Duodenal mucosa (tissue), 2 donors: ENCODE results near the gene TPRG1L.

Source experiments
- H3K27ac ChIP-seq: one replicate; pipeline ENCODE4 v1.7.0; 2013; ENCODE audit warnings: low read depth, low read length
- H3K27me3 ChIP-seq, 2 donors: one replicate each; pipeline ENCODE4 v1.7.0; 2013; ENCODE audit warnings: low read length in 2 of 2, control low read depth in 1 of 2; ENCODE audit not compliant: insufficient read depth in 2 of 2, control insufficient read depth in 1 of 2
- H3K36me3 ChIP-seq, 2 donors: one replicate each; pipeline ENCODE4 v1.7.0; 2013; ENCODE audit warnings: low read length in 2 of 2, control low read depth in 1 of 2; ENCODE audit not compliant: insufficient read depth in 2 of 2, control insufficient read depth in 1 of 2
- H3K4me1 ChIP-seq, 2 donors: one replicate each; pipeline ENCODE4 v1.7.0; 2013; ENCODE audit warnings: low read length in 2 of 2, control low read depth in 1 of 2; ENCODE audit not compliant: insufficient read depth in 2 of 2, control insufficient read depth in 1 of 2
- H3K4me3 ChIP-seq, 2 donors: one replicate each; pipeline ENCODE4 v1.7.0; 2013; ENCODE audit warnings: low read length in 2 of 2, low read depth in 1 of 2
- H3K9ac ChIP-seq, 2 donors: one replicate each; pipeline ENCODE4 v1.7.0; 2013; ENCODE audit warnings: low read length in 2 of 2, low read depth in 1 of 2
- H3K9me3 ChIP-seq, 2 donors: one replicate each; pipeline ENCODE4 v1.7.0; 2013; ENCODE audit warnings: low read length in 2 of 2, control low read depth in 1 of 2; ENCODE audit not compliant: control insufficient read depth in 1 of 2

TPRG1L gene

GRCh38 chr1:3608154-3608553 is 16.7 kb upstream of the TPRG1L start:
- Histone ChIP-seq H3K9ac (no peak overlapping the region), H3K9me3 (no peaks in the 10 kb centered on the region), H3K36me3 (no peaks in the 10 kb centered on the region), H3K4me1 (peaks cover 0 to 12% of the 10 kb centered on the region in 2 donors), H3K4me3 (no peak overlapping the region), H3K27ac (no peak overlapping the region), H3K27me3 (peaks cover 14 to 15% of the 10 kb centered on the region in 2 donors)

GRCh38 chr1:3609016-3609768 is 15.6 kb upstream of the TPRG1L start:
- H3K36me3 ChIP-seq = no peaks in the 10 kb centered on the region
- H3K4me3 ChIP-seq = no peak overlapping the region
- H3K27ac ChIP-seq = no peak overlapping the region
- peaks cover 14 to 15% of the 10 kb centered on the region in 2 donors for H3K27me3 ChIP-seq
- peaks cover 0 to 12% of the 10 kb centered on the region in 2 donors for H3K4me1 ChIP-seq
- no peak overlapping the region for H3K9ac ChIP-seq
- H3K9me3 ChIP-seq = no peaks in the 10 kb centered on the region

- Histone ChIP-seq H3K9me3 (no peaks in the 10 kb centered on the region), H3K36me3 (no peaks in the 10 kb centered on the region), H3K4me1 (peaks cover 0 to 12% of the 10 kb centered on the region in 2 donors), H3K9ac (no peak overlapping the region), H3K4me3 (no peak overlapping the region), H3K27ac (no peak overlapping the region), H3K27me3 (peaks cover 14 to 15% of the 10 kb centered on the region in 2 donors)
Observed at GRCh38 chr1:3609769-3610526, 14.9 kb upstream of the TPRG1L start.

GRCh38 chr1:3610527-3611169 is 14.2 kb upstream of the TPRG1L start:
- Histone ChIP-seq H3K4me1 (peaks cover 0 to 12% of the 10 kb centered on the region in 2 donors), H3K27me3 (peaks cover 14 to 15% of the 10 kb centered on the region in 2 donors), H3K9ac (no peak overlapping the region), H3K4me3 (peak overlapping the region in 1 of 2 donors; percentile 54), H3K27ac (no peak overlapping the region), H3K36me3 (no peaks in the 10 kb centered on the region), H3K9me3 (no peaks in the 10 kb centered on the region)

GRCh38 chr1:3611170-3612019 is 13.4 kb upstream of the TPRG1L start, which contains the start of gene MEGF6:
MEGF6 (minus strand) TSS chr1:3611508; CDS start chr1:3611268, 240 bp downstream.
- Histone ChIP-seq H3K27me3 (peaks cover 14 to 15% of the 10 kb centered on the region in 2 donors), H3K4me3 (peak within 1 kb of the TSS in 1 of 2 donors; percentile 54), H3K4me1 (peaks cover 0 to 12% of the 10 kb centered on the region in 2 donors), H3K36me3 (no peaks in the 10 kb centered on the region), H3K9ac (no peak within 1 kb of the TSS), H3K9me3 (no peaks in the 10 kb centered on the region), H3K27ac (no peak within 1 kb of the TSS)

GRCh38 chr1:3612123-3612522 is 12.7 kb upstream of the TPRG1L start:
- no peak overlapping the region for H3K4me3 ChIP-seq
- peaks cover 14 to 15% of the 10 kb centered on the region in 2 donors for H3K27me3 ChIP-seq
- H3K4me1 ChIP-seq = peaks cover 0 to 12% of the 10 kb centered on the region in 2 donors
- H3K9me3 ChIP-seq = no peaks in the 10 kb centered on the region
- no peak overlapping the region for H3K9ac ChIP-seq
- no peaks in the 10 kb centered on the region for H3K36me3 ChIP-seq
- no peak overlapping the region for H3K27ac ChIP-seq

- H3K4me3 ChIP-seq = no peak overlapping the region
- H3K27ac ChIP-seq = no peak overlapping the region
- no peaks in the 10 kb centered on the region for H3K9me3 ChIP-seq
- no peak overlapping the region for H3K9ac ChIP-seq
- no peaks in the 10 kb centered on the region for H3K36me3 ChIP-seq
- H3K27me3 ChIP-seq = peaks cover 4 to 9% of the 10 kb centered on the region in 2 donors
- peaks cover 9 to 12% of the 10 kb centered on the region in 2 donors for H3K4me1 ChIP-seq
Observed at GRCh38 chr1:3614755-3615742, 9.8 kb upstream of the TPRG1L start.

- H3K27ac ChIP-seq = no peak overlapping the region
- no peaks in the 10 kb centered on the region for H3K36me3 ChIP-seq
- no peaks in the 10 kb centered on the region for H3K9me3 ChIP-seq
- no peak overlapping the region for H3K9ac ChIP-seq
- peaks cover 0 to 3% of the 10 kb centered on the region in 2 donors for H3K27me3 ChIP-seq
- H3K4me1 ChIP-seq = peaks cover 6 to 9% of the 10 kb centered on the region in 2 donors
- H3K4me3 ChIP-seq = no peak overlapping the region
Observed at GRCh38 chr1:3616861-3617260, 8.0 kb upstream of the TPRG1L start.
